HG03280 (cell line): ENCODE data around the gene ACAP3.
A peak's percentile ranks its signal among the peaks of the same experiment; 100 is the strongest.

Experiments
- ATAC-seq: cut with Tn5 transposase; IDR thresholded peaks from one replicate; pipeline ENCODE4 v1.9.1; 2021; ENCODE audit warnings: mild to moderate bottlenecking, moderate library complexity; ENCODE audit not compliant: unreplicated experiment

ACAP3 gene

DNA sequence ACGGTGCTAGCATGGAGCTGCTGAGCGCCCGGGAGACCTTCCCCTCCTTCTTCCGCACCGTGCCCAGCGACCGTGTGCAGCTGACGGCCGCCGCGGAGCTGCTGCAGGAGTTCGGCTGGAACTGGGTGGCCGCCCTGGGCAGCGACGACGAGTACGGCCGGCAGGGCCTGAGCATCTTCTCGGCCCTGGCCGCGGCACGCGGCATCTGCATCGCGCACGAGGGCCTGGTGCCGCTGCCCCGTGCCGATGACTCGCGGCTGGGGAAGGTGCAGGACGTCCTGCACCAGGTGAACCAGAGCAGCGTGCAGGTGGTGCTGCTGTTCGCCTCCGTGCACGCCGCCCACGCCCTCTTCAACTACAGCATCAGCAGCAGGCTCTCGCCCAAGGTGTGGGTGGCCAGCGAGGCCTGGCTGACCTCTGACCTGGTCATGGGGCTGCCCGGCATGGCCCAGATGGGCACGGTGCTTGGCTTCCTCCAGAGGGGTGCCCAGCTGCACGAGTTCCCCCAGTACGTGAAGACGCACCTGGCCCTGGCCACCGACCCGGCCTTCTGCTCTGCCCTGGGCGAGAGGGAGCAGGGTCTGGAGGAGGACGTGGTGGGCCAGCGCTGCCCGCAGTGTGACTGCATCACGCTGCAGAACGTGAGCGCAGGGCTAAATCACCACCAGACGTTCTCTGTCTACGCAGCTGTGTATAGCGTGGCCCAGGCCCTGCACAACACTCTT lies 24.5 kb upstream of the ACAP3 start:
- no peak for ATAC-seq

DNA sequence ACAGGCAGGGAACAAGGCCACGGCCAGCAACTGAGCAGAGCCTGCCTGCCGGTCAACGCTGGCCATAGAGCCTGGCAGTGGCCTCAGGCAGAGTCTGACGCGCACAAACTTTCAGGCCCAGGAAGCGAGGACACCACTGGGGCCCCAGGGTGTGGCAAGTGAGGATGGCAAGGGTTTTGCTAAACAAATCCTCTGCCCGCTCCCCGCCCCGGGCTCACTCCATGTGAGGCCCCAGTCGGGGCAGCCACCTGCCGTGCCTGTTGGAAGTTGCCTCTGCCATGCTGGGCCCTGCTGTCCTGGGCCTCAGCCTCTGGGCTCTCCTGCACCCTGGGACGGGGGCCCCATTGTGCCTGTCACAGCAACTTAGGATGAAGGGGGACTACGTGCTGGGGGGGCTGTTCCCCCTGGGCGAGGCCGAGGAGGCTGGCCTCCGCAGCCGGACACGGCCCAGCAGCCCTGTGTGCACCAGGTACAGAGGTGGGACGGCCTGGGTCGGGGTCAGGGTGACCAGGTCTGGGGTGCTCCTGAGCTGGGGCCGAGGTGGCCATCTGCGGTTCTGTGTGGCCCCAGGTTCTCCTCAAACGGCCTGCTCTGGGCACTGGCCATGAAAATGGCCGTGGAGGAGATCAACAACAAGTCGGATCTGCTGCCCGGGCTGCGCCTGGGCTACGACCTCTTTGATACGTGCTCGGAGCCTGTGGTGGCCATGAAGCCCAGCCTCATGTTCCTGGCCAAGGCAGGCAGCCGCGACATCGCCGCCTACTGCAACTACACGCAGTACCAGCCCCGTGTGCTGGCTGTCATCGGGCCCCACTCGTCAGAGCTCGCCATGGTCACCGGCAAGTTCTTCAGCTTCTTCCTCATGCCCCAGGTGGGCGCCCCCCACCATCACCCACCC lies 23.6 kb upstream of the ACAP3 start, which contains the start of gene TAS1R3:
TAS1R3 (plus strand) TSS at position 213 of the 898 bp plus-strand sequence; CDS start at position 279, 66 bp downstream.
- no peak for ATAC-seq

DNA sequence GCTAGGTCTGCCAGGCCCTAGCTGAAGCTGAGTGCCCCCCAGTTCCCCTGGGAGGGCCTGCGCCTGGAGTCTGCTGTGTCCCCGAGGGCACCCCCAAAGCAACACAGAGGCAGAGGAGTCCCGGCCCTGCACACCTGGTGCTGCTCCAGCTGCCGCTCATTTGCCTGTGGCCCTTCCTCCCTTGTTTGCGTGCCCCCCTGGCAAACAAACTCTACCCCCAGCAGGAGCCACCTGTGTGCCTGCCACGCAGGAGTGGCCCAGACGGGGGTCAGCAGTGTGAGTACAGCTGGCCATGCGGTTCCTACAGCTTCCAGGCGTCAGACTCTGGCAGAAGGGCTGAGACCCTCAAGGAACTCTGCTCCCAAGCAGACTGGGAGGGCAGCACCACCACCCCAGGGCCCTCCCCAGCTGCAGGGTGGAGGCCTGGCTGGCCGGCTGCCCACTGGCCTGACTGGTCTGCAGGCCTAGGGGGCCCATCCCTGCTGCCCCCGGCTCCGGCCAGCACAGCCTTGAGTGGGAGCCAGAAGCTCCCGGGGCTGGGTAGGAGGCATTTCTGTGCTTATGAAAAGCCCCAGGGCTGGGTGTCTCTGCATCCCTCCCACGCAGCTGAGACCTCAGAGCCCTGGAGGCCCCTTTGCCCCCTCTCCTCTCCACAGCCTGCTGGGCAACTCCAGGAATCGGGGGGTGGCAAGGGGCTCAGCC lies 22.8 kb upstream of the ACAP3 start:
- no peak for ATAC-seq

DNA sequence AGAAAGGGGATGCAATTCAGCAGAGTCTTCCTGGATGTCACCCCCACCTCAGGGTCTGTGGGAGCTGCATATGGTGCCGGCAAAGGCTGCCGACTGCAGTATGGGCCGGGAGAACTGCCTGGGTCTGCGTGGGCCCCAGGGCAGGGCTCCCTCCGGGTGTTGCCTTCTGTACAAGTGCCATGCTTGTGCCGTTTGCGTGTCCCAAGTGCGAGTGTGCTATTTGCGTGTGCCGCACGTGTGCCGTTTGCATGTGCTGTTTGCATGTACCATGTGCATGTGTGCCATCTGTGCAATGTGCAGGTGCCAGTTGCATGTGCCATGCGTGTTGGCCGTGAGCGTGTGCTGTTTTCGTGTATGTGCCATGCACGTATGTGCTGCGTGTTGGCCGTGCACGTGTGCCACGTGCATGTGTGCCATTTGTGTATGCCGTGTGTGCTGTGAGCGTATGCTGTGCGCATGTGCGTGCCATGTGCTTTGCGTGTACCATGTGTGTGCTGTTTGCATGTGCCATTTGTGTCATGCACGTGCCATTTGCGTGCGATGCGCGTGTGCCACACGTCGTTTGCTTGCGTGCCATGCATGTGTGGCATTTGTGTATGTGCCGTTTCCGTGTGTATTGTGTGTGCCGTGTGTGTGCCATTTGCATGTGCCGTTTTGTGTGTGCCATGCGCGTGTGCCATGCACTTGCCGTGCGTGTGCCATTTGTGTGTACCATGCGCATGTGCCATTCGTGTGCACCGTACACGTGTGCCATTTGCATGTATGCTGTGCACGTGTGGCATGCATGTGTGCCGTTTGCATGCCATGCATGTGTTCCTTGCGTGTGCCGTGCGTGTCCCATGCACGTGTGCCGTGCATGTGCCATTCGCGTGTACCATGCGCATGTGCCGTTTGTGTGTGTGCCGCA lies 21.8 kb upstream of the ACAP3 start:
- no peak for ATAC-seq

DNA sequence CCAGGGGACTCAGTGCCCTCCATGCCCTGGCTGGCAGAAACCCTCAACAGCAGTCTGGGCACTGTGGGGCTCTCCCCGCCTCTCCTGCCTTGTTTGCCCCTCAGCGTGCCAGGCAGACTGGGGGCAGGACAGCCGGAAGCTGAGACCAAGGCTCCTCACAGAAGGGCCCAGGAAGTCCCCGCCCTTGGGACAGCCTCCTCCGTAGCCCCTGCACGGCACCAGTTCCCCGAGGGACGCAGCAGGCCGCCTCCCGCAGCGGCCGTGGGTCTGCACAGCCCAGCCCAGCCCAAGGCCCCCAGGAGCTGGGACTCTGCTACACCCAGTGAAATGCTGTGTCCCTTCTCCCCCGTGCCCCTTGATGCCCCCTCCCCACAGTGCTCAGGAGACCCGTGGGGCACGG lies 20.5 kb upstream of the ACAP3 start:
- ATAC-seq = no peak

DNA sequence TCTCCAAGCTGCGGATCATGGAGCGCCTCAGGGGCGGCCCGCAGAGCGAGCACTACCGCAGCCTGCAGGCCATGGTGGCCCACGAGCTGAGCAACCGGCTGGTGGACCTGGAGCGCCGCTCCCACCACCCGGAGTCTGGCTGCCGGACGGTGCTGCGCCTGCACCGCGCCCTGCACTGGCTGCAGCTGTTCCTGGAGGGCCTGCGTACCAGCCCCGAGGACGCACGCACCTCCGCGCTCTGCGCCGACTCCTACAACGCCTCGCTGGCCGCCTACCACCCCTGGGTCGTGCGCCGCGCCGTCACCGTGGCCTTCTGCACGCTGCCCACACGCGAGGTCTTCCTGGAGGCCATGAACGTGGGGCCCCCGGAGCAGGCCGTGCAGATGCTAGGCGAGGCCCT lies 19.6 kb upstream of the ACAP3 start:
- no peak for ATAC-seq

DNA sequence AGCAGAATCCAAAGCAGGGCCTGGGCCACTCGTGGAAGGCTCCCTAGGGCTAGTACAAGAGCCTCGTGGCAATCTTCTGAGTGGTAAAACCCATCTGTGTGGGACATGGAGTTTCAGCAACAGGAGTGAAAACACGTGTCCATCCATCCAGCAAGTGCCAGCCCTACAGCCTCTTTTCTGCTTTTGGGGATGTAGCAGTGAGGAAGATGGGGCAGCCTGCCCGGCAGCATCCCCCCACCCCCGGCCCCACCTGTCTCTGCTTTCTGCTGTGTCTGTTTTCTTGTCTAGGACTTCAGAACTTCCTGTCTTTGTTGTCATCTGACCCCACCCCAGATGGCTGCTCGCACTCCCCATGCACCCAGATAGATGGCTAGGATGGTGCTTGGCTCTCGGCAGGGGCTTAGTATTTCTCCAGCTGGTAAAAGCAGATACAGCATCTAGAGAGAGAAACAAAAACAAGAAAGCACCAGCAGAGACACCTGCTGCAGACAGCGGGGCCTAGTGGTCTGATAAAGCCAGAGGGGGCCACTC lies 18.4 kb upstream of the ACAP3 start:
- no peak for ATAC-seq

DNA sequence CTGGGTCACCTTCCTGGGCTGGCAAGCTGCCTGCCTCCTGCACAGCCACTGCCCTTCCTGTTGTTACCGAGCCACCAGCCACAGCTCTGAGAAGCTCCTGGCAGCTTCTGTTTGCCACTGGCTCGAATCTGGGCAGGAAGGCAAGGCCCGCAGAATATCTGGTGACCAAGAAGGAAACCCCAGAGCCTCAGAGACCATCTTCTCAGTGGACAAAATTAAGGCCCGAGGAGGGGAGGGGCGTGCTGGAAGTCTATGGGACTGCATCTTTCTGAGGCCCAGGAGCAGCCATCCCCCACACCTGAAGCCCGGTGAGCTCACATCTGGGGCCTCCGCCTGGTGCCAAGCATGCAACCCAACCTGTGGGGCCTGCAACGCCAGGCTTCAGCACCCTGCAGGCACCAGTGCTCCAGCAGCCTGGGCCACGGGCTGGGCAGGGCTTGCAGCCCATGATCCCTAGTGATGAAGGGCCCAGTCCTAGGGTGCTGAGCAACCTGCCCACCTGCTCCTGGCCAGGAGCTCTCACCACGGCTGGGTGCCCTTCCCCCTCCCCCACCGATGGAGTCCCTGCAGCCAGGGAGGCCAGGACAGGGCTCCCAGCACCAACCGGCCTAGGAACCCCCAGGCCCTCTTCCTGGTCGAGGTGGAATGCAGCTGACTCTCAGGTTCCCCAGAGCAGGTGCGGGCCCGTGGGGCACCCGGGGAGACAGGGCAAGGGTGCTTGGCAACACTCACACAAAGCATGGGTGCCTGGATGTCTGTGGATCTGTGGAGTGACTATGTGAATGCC lies 17.8 kb upstream of the ACAP3 start:
- ATAC-seq = no peak

DNA sequence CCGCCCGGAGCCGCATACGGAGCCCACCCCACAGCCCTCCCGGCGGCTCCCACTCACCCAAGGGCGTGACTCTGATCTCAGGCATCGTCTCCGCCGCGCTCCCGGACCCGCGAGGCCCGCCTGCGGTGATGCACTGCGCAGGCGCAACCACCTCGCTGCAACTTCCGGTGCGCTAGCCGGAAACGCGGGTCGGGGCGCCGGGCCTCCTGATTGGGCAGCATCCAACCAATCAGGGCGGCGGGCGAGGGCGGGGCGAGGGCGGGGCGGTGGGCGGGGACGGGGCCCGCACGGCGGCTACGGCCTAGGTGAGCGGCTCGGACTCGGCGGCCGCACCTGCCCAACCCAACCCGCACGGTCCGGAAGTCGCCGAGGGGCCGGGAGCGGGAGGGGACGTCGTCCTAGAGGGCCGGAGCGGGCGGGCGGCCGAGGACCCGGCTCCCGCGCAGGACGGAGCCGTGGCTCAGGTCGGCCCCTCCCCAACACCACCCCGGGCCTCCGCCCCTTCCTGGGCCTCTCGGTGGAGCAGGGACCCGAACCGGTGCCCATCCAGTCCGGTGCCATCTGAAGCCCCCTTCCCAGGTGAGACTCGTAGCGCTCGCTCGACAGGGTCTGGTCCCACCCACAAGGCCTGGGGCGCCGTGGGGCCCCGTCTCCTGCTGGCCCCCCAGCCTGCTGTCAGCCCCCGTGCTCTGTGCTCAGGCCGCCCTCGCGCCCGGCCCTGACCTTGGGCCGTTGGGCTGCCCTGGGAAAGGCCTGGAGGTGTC lies 17.0 kb upstream of the ACAP3 start, which contains the start of the genes CPTP and INTS11:
CPTP (plus strand) TSS at position 279 of the 764 bp plus-strand sequence. CDS start 2,109 bp downstream, outside the sequence.
INTS11 (minus strand) TSS at position 137 of the 764 bp plus-strand sequence; CDS start at position 85, 52 bp downstream.
- ATAC-seq = peak; percentile 81

DNA sequence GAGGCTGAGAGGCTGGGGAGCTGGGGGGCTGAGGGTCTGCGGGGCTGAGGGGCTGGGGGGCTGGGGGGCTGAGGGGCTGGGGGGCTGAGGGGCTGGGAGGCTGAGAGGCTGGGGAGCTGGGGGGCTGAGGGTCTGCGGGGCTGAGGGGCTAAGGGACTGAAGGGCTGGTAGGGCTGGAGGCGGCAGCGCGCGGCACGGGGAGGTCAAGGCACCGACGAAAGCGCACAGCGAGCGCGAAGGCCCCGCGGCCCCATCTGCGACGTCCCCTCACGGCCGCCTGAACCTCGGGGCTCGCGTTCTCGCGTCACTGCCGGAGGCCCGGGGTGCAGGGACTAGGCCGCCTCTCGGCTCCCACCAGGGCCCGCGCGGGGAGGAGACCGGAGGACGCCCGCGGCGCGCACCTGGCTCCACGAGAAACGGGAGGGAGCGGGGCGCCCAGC lies 16.4 kb upstream of the ACAP3 start:
- peak; percentile 37 for ATAC-seq

DNA sequence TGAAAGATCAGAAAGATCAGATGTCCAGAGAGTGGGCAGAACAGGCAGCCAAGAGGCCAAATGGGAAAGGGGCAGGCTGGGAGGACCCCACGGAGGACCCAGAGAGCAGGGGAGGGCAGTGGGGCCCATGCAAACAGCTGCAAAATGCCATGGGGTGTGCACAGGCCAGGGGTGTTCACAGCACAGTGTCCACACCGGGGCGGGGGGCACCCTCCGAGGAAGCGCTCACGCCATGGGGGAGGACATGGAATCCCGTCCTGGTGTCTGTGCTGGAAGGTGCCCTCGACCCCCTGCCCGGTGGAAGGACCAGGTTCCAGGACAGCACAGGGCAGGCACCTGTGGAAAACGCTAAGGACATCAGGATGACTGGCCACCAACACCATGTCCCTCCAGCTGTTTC lies 15.2 kb upstream of the ACAP3 start:
- ATAC-seq = no peak

DNA sequence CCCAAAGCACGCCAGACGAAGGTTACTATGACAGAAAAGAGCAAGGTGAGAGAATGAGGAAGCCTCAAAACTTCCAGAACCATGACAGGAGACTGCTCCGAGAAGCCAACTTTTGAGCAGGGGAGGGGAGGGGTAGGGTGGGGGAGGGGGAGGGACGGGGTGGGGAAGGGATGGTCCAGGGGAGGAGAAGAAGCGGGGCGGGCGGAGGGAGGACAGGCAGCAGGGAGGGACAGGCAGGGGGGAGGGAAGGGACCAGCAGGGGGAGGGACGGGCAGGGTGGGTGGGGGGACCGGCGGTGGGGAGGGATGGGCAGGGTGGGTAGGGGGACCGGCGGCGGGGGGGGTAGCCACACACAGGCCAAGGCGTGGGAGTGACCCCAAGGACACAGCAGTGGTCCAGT lies 14.7 kb upstream of the ACAP3 start:
- ATAC-seq = no peak

DNA sequence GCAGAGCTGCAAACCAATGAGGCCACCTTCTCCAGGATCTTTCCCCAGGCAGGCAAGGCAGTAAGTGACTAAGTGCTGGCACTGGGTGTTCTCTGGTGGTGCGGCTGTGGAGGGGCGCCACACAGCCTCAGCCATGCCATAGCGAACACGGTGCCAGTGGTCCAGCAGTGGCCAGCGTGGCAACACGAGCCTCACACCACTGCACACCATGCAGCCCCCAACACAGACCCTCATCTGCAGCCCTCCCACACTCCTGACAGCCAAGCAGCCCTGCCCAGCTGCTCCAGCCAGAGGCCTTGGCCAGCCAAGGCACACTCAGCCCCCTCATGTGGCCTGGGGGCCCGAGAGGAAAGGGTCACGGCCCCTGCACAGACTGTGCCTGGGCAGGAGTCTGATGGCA lies 13.7 kb upstream of the ACAP3 start:
- ATAC-seq = no peak

DNA sequence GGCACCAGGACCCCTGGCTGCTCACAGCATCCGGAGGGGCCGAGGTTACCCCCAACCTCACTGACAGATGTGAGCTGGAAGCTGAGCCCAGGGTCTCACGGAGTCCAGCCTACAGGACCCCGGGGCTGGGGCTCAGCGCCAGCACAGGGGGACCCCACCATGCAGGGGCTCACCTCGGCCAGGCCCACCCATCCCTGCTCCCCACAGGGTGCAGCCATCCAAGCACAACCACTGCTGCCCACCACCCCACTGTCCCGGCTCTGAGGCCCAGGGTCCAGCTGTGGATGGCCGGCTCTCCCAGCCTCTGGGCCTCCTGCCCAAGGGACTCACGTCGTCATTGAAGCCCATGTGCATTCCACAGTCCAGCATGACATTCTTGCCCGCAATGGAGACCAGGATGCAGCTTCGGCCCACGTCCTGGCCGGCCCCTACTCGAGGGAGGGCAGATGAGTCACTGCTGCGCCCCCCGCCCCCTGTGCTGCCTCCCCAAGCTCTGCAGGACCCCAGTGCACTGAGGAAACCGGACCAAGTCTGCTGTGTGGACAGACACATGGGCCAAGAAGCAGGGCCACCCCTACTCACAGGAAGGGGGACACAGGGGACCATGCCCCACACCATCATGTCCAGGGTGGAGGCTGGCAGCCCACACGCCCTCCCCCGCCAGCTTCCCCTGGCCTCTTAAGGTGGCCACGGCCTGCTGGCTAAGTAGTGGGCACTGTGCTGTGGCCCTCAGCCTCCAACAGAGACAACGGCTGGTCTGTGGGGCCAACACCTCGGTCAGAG lies 13.1 kb upstream of the ACAP3 start:
- no peak for ATAC-seq

DNA sequence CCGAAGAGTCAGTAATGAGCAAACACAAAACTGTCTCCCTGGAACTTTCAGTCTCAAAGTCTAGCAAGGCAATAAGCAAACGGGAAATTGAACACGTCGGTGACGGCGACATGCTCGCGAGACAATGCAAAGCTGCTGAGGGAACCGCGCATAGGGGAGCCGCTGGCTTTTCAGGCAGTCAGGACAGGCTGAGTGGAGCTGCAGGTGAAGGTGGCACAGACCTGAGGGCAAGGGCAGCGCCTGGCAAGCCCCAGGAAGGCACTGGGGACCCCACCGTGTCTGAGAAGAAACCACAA lies 11.9 kb upstream of the ACAP3 start:
- ATAC-seq = no peak

DNA sequence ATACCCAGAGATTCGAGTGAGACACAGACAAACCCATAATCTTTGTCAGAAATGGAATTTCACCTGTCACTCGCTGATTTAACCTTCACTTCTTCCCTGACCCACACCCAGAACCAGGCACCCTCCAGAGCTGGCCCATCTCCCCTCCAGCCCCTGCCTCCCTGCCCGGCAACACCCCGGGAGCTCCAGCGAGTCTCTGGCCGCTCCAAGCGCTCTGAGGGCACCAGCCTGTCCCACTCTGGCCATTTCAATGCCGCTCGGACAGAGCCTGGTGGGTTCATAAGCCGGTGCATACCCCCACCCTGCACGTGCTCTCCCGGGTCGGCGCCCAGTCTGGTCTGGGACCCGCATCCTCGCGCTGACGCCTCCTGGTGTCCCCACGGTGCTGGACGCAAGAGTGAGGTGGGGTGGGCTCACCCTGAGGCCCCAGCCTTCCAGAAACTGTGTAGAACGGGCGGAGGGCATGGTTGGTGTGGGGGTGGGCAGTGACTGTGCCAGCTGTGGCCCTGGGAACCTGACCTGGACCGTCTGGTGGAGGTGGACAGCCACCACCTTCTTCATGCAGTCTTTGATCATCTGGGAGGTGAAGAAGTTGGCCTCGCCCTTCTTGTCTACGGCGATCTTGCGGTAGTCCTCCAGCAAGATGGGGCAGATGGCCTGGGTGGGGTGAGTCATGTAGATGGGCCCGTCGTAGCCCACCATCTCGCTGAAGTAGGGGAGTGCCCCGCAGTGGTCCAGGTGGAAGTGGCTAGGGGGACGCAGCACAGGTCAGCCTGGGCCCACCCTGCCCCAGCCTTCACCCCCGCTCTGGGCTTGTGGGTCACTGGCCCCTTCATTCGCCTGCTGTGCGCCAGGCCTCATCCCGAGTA lies 11.3 kb upstream of the ACAP3 start:
- no peak for ATAC-seq

DNA sequence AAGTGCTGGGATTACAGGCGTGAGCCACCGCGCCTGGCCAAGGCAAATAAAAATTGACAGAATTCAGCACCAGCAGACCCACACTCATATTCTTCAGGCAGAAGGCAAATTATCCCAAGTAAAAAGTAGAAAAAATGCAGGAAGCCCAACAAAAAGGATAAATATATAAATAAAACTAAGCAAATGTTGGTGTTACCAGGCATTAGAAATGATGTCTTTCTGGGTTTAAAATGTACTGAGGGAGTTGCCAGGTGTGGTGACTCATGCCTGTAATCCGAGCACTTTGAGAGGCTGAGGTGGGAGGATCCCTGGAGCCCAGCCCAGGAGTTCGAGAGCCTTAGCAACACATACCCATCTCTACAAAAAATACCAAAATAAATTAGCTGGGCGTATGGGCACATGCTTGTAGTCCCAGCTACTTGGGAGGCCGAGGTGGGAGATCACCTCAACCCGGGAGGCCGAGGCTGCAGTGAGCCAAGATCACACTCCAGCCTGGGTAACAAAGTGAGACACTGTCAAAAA lies 10.5 kb upstream of the ACAP3 start:
- no peak for ATAC-seq
